Prostate gland (tissue), 2 donors: Measurements from ENCODE around the gene ARHGEF37. TPM values are rescaled to one million over a fixed set of nuclear protein-coding genes. Genes with fewer than 3 reads are reported as not detected.

Experiments used
- DNase-seq: peaks from one replicate; pipeline ENCODE4 v3.0.0-alpha.2; 2019; ENCODE audit warnings: low spot score
- H3K27ac ChIP-seq, 2 donors: fragments of 200-600 bp; sonication (generic); 2 replicates each; pipeline ENCODE4 v1.5.1; 2017 to 2019
- H3K27me3 ChIP-seq: fragments of 200-600 bp; sonication (generic); replicated peaks from 2 replicates; pipeline ENCODE4 v1.5.1; 2019; ENCODE audit not compliant: insufficient read depth
- H3K36me3 ChIP-seq, 2 donors: fragments of 200-600 bp; sonication (generic); 1 replicate in 1 of 2; 2 replicates in 1 of 2; pipeline versions ENCODE4 v1.5.1 to v1.8.1; 2017 to 2019
- H3K4me1 ChIP-seq: fragments of 200-600 bp; sonication (generic); replicated peaks from 2 replicates; pipeline ENCODE4 v1.5.1; 2019
- H3K4me3 ChIP-seq, 2 donors: fragments of 200-600 bp; sonication (generic); 2 replicates each; pipeline ENCODE4 v1.5.1; 2017 to 2019
- H3K9me3 ChIP-seq: fragments of 200-600 bp; sonication (generic); 2 replicates; pipeline ENCODE4 v1.5.1; 2017
- POLR2A ChIP-seq: fragments of 450-650 bp; IDR thresholded peaks from one replicate; pipeline ENCODE4 v1.6.1; 2016; ENCODE audit warnings: antibody characterized with exemption, mild to moderate bottlenecking
- POLR2AphosphoS5 ChIP-seq: sonication (generic); formaldehyde crosslinking; IDR thresholded peaks from one replicate; pipeline ENCODE4 v1.6.1; 2017; ENCODE audit warnings: antibody characterized with exemption
- WGBS: methylation state at CpG from one replicate; pipeline ENCODE4 v1.1.5; 2018; 5-methylcytosine and 5-hydroxymethylcytosine counted together
- intact Hi-C: fragments of 100-400 bp; cut with DNase I; formaldehyde crosslinking; loops from one replicate; pipeline ENCODE4 v1.14.2; 2022
- total RNA-seq, 2 donors: library from RNA; depleted of rRNA; stranded (reverse); fragments of >200 nt; gene quantifications; one replicate each; pipeline ENCODE4 v1.1.0, GENCODE V29; 2016
- TF ChIP-seq, protein P1 (sequence below), 4 experiments: fragments of 200-600 bp in 2 of 4; fragments of 450-650 bp in 2 of 4; sonication (generic) in 2 of 4; IDR thresholded peaks; 1 replicate in 3 of 4; 2 replicates in 1 of 4; pipeline ENCODE4 v1.5.1; 2016 to 2019; ENCODE audit warnings: antibody characterized with exemption in 4 of 4, mild to moderate bottlenecking in 2 of 4, moderate library complexity in 2 of 4

The ARHGEF37 gene
- total RNA-seq, 2 donors from 2014 or later = 50.4 to 61.1 TPM

DNA sequence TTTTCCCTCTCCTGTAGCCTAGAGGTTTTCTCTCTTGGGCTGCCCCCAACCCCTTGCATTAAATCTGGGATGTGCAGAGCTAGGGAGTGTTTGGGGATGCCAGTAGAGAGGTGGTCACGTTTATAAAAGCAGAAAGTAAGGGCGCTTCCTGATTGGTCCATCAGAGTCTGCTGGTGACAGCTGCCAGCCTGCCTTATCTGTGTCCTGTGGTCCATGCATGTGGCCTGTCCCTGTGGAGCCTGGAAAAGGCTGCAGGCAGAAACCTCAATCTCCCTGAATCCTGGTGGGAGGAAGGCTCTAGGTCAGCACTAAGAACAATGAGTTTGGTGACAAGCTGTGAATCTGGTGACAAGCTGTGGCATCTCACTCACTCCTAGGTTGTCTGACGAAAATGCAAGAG lies 42.2 kb downstream of the ARHGEF37 start:
- no peak overlapping the region for H3K27ac ChIP-seq
- H3K9me3 ChIP-seq = no peaks in the 10 kb centered on the region
- WGBS = 80% methylated on average over 3 of the region's 3 CpGs
- TF ChIP-seq POLR2A = no peak
- TF ChIP-seq, protein P1, sequence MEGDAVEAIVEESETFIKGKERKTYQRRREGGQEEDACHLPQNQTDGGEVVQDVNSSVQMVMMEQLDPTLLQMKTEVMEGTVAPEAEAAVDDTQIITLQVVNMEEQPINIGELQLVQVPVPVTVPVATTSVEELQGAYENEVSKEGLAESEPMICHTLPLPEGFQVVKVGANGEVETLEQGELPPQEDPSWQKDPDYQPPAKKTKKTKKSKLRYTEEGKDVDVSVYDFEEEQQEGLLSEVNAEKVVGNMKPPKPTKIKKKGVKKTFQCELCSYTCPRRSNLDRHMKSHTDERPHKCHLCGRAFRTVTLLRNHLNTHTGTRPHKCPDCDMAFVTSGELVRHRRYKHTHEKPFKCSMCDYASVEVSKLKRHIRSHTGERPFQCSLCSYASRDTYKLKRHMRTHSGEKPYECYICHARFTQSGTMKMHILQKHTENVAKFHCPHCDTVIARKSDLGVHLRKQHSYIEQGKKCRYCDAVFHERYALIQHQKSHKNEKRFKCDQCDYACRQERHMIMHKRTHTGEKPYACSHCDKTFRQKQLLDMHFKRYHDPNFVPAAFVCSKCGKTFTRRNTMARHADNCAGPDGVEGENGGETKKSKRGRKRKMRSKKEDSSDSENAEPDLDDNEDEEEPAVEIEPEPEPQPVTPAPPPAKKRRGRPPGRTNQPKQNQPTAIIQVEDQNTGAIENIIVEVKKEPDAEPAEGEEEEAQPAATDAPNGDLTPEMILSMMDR (IDR thresholded peaks at IDR 0.05) = no peak
- TF ChIP-seq POLR2AphosphoS5 = no peak
- DNase-seq = no peak
- H3K36me3 ChIP-seq = peaks cover 8 to 22% of the 10 kb centered on the region in 2 donors
- H3K27me3 ChIP-seq = no peaks in the 10 kb centered on the region
- no peaks in the 10 kb centered on the region for H3K4me1 ChIP-seq
- intact Hi-C loops = no loop called here
- no peak overlapping the region for H3K4me3 ChIP-seq

DNA sequence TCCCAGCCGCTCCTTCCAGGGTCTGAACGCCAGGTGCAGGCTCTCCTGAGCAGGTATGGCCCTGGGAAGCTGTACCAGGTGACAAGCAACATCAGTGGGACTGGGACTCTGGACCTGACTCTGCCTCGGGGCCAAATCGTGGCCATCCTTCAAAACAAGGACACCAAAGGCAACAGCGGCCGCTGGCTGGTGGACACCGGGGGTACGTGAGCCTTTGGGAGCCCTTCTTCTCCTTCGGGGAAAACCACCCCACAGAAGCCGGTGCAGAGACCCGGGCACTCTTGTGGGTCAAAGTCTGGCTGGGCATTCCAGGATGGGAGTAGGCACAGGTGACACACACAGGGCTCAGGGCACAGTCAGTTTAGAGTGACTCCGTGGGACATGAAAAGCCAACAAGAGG lies 45.8 kb downstream of the ARHGEF37 start:
- H3K36me3 ChIP-seq = peaks cover under 1 to 13% of the 10 kb centered on the region in 2 donors
- no peak overlapping the region for H3K27ac ChIP-seq
- TF ChIP-seq POLR2A (no peak), POLR2AphosphoS5 (no peak)
- TF ChIP-seq, protein P1 (IDR thresholded peaks at IDR 0.05) = no peak
- DNase-seq = no peak
- H3K4me1 ChIP-seq = no peaks in the 10 kb centered on the region
- no peaks in the 10 kb centered on the region for H3K9me3 ChIP-seq
- intact Hi-C loops = no loop called here
- H3K27me3 ChIP-seq = no peaks in the 10 kb centered on the region
- 93% methylated on average over 12 of the region's 12 CpGs for WGBS
- H3K4me3 ChIP-seq = no peak overlapping the region

DNA sequence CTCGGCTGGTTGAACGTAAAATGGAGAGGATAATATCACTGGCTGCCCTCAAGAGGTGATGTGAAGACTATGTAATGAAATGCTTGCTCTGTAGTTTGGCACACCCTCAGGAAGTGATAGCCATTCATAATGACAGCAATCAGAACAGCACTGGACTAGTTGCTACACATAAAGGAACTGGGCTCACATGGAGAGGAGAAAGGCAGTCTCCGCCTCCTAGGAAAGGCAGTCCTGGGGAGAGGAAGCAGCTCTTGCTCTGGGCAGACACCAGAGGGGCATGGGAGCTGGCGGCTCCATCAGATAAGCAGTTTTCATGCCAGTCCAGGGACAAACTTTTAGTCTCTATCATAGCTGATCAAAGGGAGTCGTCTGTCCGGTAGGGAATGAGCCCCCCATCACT lies 46.9 kb downstream of the ARHGEF37 start:
- Histone ChIP-seq H3K4me3 (no peak overlapping the region), H3K27me3 (no peaks in the 10 kb centered on the region), H3K4me1 (no peaks in the 10 kb centered on the region), H3K27ac (no peak overlapping the region), H3K9me3 (no peaks in the 10 kb centered on the region), H3K36me3 (peaks cover 0 to 11% of the 10 kb centered on the region in 2 donors)
- WGBS = 68% methylated on average over 6 of the region's 6 CpGs
- no peak for DNase-seq
- intact Hi-C loops = no loop called here
- TF ChIP-seq POLR2AphosphoS5 (no peak), POLR2A (no peak)
- TF ChIP-seq, protein P1 (IDR thresholded peaks at IDR 0.05) = no peak

DNA sequence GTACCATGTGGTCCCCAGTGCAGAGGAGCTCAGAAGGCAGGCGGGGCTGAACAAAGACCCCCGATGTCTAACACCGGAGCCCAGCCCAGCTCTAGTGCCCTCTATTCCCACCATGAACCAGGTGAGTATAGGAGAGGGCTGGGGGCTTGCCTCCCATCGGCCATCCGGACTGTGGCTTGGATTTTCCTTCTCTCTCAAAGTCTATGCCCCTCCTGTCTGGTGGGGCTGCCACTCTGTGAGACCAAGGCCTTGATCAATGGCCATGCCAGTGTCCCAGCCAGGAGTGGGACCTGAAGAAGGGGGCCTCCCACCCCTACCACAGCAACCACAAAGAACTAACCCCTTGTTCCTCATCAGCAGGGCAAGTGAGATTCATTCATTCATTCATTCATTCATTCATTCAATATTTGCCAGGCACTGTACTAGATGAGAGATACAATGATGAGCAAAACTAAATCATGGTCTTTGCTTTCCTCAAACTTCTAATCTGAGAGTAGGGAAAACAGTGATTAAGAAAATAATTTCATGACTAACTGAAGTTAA lies 47.6 kb downstream of the ARHGEF37 start:
- Histone ChIP-seq H3K27me3 (no peaks in the 10 kb centered on the region), H3K27ac (no peak overlapping the region), H3K4me3 (no peak overlapping the region), H3K4me1 (no peaks in the 10 kb centered on the region), H3K9me3 (no peaks in the 10 kb centered on the region), H3K36me3 (peaks cover 0 to 6% of the 10 kb centered on the region in 2 donors)
- no peak for TF ChIP-seq POLR2AphosphoS5
- TF ChIP-seq, protein P1 (IDR thresholded peaks at IDR 0.05) = no peak
- TF ChIP-seq POLR2A = no peak
- WGBS = 96% methylated on average over 5 of the region's 5 CpGs
- intact Hi-C loops = no loop called here
- DNase-seq = no peak

DNA sequence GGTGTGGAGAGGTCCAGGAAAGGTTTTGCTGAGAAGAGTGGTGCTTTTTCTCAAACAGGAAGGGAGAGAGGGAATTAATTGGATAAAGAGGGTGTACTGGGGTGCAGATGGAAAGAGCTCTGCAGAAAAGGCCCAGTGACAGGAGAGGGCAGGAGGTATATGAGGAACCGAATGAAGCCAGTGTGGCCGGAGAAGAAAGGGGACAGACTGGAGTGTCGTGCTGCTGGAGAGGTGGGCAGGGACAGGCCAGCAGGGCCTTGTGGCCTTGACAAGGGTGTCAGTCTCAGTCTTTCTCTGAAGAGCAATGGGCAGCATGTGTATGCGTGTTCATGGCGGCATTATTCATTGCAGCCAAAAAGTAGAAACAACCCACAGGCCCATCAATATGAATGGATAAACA lies 48.1 kb downstream of the ARHGEF37 start:
- WGBS = 92% methylated on average over 5 of the region's 5 CpGs
- Histone ChIP-seq H3K4me1 (no peaks in the 10 kb centered on the region), H3K27ac (no peak overlapping the region), H3K27me3 (no peaks in the 10 kb centered on the region), H3K9me3 (no peaks in the 10 kb centered on the region), H3K36me3 (peaks cover 0 to under 1% of the 10 kb centered on the region in 2 donors), H3K4me3 (no peak overlapping the region)
- DNase-seq = no peak
- TF ChIP-seq, protein P1 (IDR thresholded peaks at IDR 0.05) = no peak
- no peak for TF ChIP-seq POLR2A
- intact Hi-C loops = no loop called here
